Nucleus accumbens (tissue), 56 donors: ENCODE data around the gene CDC42.
A peak's percentile ranks its signal among the peaks of the same experiment; 100 is the strongest.

Experiments used
- DNase-seq, 56 donors: peaks; one replicate each; lab custom pipeline; 2025; lab: John Stamatoyannopoulos, UW

Gene CDC42

GRCh38 chr1:22104865-22105437 is 52.4 kb downstream of the CDC42 start:
- no peak for DNase-seq

GRCh38 chr1:22105611-22106207 is 53.2 kb downstream of the CDC42 start:
- DNase-seq: peak in 6 of 56 donors; percentile 9 to 32 (median 20)

- no peak for DNase-seq
Measured at GRCh38 chr1:22107126-22107525, 54.6 kb downstream of the CDC42 start.

GRCh38 chr1:22108339-22109105 is 56.0 kb downstream of the CDC42 start:
- DNase-seq: no peak

- no peak for DNase-seq
Measured at GRCh38 chr1:22110016-22110415, 57.5 kb downstream of the CDC42 start.

- DNase-seq: no peak
Measured at GRCh38 chr1:22111115-22111514, 58.6 kb downstream of the CDC42 start.

- no peak for DNase-seq
Measured at GRCh38 chr1:22111620-22112019, 59.1 kb downstream of the CDC42 start.

GRCh38 chr1:22112554-22112953 is 60.0 kb downstream of the CDC42 start:
- DNase-seq: peak in 2 of 56 donors; percentile 19 to 22

- DNase-seq: peak in 18 of 56 donors; percentile 16 to 66 (median 31)
Measured at GRCh38 chr1:22114083-22115012, 61.8 kb downstream of the CDC42 start.

- no peak for DNase-seq
Measured at GRCh38 chr1:22115286-22115685, 62.8 kb downstream of the CDC42 start.

GRCh38 chr1:22117238-22117637 is 64.7 kb downstream of the CDC42 start:
- peak in 20 of 56 donors; percentile 13 to 65 (median 26) for DNase-seq

- DNase-seq: peak in 5 of 56 donors; percentile 18 to 40 (median 31)
Measured at GRCh38 chr1:22117851-22118250, 65.3 kb downstream of the CDC42 start.

- DNase-seq: no peak
Measured at GRCh38 chr1:22118291-22118992, 65.9 kb downstream of the CDC42 start.

- no peak for DNase-seq
Measured at GRCh38 chr1:22119626-22120468, 67.3 kb downstream of the CDC42 start.

GRCh38 chr1:22120469-22120790 is 67.9 kb downstream of the CDC42 start:
- DNase-seq: no peak

GRCh38 chr1:22121421-22121911 is 69.0 kb downstream of the CDC42 start:
- peak in 2 of 56 donors; percentile 11 to 26 for DNase-seq

- DNase-seq: peak in 26 of 56 donors; percentile 10 to 54 (median 35)
Measured at GRCh38 chr1:22122273-22123070, 70.0 kb downstream of the CDC42 start.

- DNase-seq: no peak
Measured at GRCh38 chr1:22123071-22123390, 70.5 kb downstream of the CDC42 start.
